GM12891 (cell line): ENCODE data around the gene SSTR5.

Experiments
- PAX5 ChIP-seq: IDR thresholded peaks from 2 replicates; pipeline ENCODE4 v1.6.1; 2011; ENCODE audit warnings: low read length, moderate library complexity, mild to moderate bottlenecking; ENCODE audit not compliant: insufficient read depth, severe bottlenecking
- POLR2A ChIP-seq: IDR thresholded peaks from 2 replicates; pipeline ENCODE4 v1.6.1; 2011; ENCODE audit warnings: low read depth, low read length, control low read depth
- POLR2AphosphoS5 ChIP-seq: IDR thresholded peaks from 2 replicates; pipeline ENCODE4 v1.6.1; 2011; ENCODE audit warnings: low read depth, low read length, control low read depth
- POU2F2 ChIP-seq: IDR thresholded peaks from 2 replicates; pipeline ENCODE4 v1.6.1; 2011; ENCODE audit warnings: low read depth, mild to moderate bottlenecking, control low read depth, low read length, moderate library complexity
- SPI1 ChIP-seq: IDR thresholded peaks from 2 replicates; pipeline ENCODE4 v1.6.1; 2011; ENCODE audit warnings: low read depth, low read length, control low read depth
- TAF1 ChIP-seq: IDR thresholded peaks from 2 replicates; pipeline ENCODE4 v1.6.1; 2011; ENCODE audit warnings: low read depth, low read length, control low read depth

- no peak for TF ChIP-seq POLR2A
- no peak for TF ChIP-seq POLR2AphosphoS5
- TF ChIP-seq SPI1, result no peak
- TF ChIP-seq TAF1, result no peak
- TF ChIP-seq PAX5, result no peak
- TF ChIP-seq POU2F2, result no peak
Observed at GRCh38 chr16:1070084-1070863, 2.3 kb upstream of the SSTR5 start.
